Thyroid gland (tissue), 4 donors: Measurements from ENCODE around the gene DDIT3.

ENCODE experiments used
- CTCF ChIP-seq, 6 experiments: fragments of 200-600 bp in 3 of 6; fragments of 450-650 bp in 3 of 6; sonication (generic) in 3 of 6; IDR thresholded peaks; one replicate each; pipeline ENCODE4 v1.5.1; 2016 to 2019; ENCODE audit warnings: antibody characterized with exemption in 6 of 6, mild to moderate bottlenecking in 2 of 6, inconsistent platforms in 1 of 6, moderate library complexity in 1 of 6
- POLR2A ChIP-seq, 2 donors: fragments of 450-650 bp; IDR thresholded peaks; one replicate each; pipeline ENCODE4 v1.6.1; 2017; ENCODE audit warnings: antibody characterized with exemption in 2 of 2, mild to moderate bottlenecking in 2 of 2, moderate library complexity in 1 of 2

DNA sequence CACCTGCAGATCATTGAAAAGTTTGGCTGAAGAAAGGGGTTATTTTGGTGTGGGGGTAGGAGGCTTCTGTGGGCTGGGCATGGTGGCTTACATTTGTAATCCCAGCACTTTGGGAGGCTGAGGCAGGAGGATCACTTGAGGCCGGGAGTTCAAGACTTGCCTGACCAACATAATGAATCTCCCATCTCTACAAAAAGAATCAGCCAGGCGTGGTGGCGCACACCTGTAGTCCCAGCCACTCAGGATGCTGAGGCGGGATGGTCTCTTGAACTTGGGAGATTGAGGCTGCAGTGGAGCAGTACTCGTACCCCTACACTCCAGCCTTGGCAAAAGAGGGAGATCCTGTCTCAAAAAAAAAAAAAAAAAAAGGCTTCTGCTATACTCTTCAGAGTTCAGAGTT lies 7.0 kb downstream of the DDIT3 start:
- TF ChIP-seq CTCF (IDR thresholded peaks at IDR 0.05) (no peak), POLR2A (IDR thresholded peaks at IDR 0.05) (no peak)
